ENCODE results near the gene MOV10.

Gene MOV10

DNA sequence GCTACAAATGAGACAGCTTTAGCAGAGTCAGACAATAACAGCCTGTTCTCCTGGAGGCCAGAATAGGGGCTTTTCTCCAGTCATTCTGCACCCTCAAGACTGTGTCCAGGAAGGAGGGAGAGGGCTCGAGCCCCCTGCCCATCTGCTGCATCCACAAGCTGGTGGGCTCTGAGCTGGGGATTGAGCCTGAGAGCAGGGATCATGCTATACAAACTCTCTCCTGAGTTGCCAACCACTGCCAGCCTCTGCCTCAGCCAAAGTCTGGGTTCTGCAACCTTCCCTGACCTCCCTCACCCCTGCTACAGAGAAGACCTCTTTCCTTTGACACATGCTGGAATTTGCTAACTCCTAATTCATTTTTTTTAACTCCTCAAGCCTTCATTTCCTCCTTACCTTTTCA lies 55.5 kb downstream of the MOV10 start:
- H3K4me1 ChIP-seq, result no peaks in the 10 kb centered on the region
- H3K9me3 ChIP-seq, result no peaks in the 10 kb centered on the region
- intact Hi-C loops (cut with DNase I; ENCODE audit: low total_unique reads), result no loop called here
- TF ChIP-seq CTCF (IDR thresholded peaks at IDR 0.05), result no peak
- no peak for DNase-seq
- no peaks in the 10 kb centered on the region for H3K36me3 ChIP-seq
- H3K27ac ChIP-seq, result no peak overlapping the region
- H3K4me3 ChIP-seq, result no peak overlapping the region
- H3K27me3 ChIP-seq, result no peaks in the 10 kb centered on the region

DNA sequence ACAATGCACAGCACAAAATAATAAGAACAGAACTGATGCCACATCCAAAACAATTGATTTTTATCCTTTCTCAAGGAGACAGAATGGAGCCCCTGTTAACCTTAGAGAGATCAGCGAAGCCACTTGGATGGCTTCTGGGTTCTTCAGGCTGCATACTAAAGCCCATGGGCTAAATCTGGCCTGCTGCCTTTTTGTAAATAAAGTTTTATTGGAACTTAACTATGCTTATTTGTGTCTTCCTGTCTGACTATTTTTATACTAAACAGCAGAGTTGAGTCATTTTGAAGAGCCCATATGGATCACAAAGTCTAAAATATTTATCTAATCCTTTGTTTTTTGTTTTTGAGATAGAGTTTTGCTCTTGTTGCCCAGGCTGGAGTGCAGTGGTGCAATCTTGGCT lies 57.0 kb downstream of the MOV10 start:
- intact Hi-C loops (cut with DNase I; ENCODE audit: low total_unique reads), result no loop called here
- Histone ChIP-seq H3K4me1 (no peaks in the 10 kb centered on the region), H3K9me3 (no peaks in the 10 kb centered on the region), H3K4me3 (no peak overlapping the region), H3K27me3 (no peaks in the 10 kb centered on the region), H3K36me3 (no peaks in the 10 kb centered on the region), H3K27ac (no peak overlapping the region)
- TF ChIP-seq CTCF (IDR thresholded peaks at IDR 0.05), result no peak
- no peak for DNase-seq

GRCh38 chr1:112735752-112736151 lies 61.3 kb downstream of the MOV10 start:
- no peak for DNase-seq
- Histone ChIP-seq H3K36me3 (no peaks in the 10 kb centered on the region), H3K27me3 (peaks cover 0 to 7% of the 10 kb centered on the region in 2 donors), H3K4me3 (no peak overlapping the region), H3K4me1 (no peaks in the 10 kb centered on the region), H3K9me3 (peaks cover 0 to 6% (median 0%) of the 10 kb centered on the region in 3 donors), H3K27ac (no peak overlapping the region)
- intact Hi-C loops (cut with DNase I; ENCODE audit: low total_unique reads), result no loop called here
- TF ChIP-seq CTCF (IDR thresholded peaks at IDR 0.05), result no peak

GRCh38 chr1:112737573-112737972 lies 63.1 kb downstream of the MOV10 start:
- H3K9me3 ChIP-seq, result peaks cover 0 to 6% (median 0%) of the 10 kb centered on the region in 3 donors
- no peak for TF ChIP-seq CTCF (IDR thresholded peaks at IDR 0.05)
- intact Hi-C loops (cut with DNase I; ENCODE audit: low total_unique reads), result no loop called here
- no peak overlapping the region for H3K4me3 ChIP-seq
- no peaks in the 10 kb centered on the region for H3K4me1 ChIP-seq
- H3K36me3 ChIP-seq, result no peaks in the 10 kb centered on the region
- no peak for DNase-seq
- H3K27me3 ChIP-seq, result peaks cover 0 to 12% of the 10 kb centered on the region in 2 donors
- H3K27ac ChIP-seq, result no peak overlapping the region

GRCh38 chr1:112743174-112744008 lies 68.9 kb downstream of the MOV10 start:
- intact Hi-C loops (cut with DNase I; ENCODE audit: low total_unique reads), result no loop called here
- no peak for TF ChIP-seq CTCF (IDR thresholded peaks at IDR 0.05)
- Histone ChIP-seq H3K36me3 (no peaks in the 10 kb centered on the region), H3K27me3 (peaks cover 0 to 31% of the 10 kb centered on the region in 2 donors), H3K27ac (no peak overlapping the region), H3K9me3 (peaks cover 0 to 6% (median 3%) of the 10 kb centered on the region in 3 donors), H3K4me1 (peaks cover 0 to 11% (median 6%) of the 10 kb centered on the region in 4 donors), H3K4me3 (peak overlapping the region in 1 of 2 donors; percentile 30)
- no peak for DNase-seq
